NCI-H1417 treated with DMSO at 0.1 percent for 48 hours (cell line): Measurements from ENCODE around the gene CCDC187.

ENCODE experiments used
- DNase-seq: peaks from one replicate; lab custom pipeline; 2025; lab: John Stamatoyannopoulos, UW

Gene CCDC187

DNA sequence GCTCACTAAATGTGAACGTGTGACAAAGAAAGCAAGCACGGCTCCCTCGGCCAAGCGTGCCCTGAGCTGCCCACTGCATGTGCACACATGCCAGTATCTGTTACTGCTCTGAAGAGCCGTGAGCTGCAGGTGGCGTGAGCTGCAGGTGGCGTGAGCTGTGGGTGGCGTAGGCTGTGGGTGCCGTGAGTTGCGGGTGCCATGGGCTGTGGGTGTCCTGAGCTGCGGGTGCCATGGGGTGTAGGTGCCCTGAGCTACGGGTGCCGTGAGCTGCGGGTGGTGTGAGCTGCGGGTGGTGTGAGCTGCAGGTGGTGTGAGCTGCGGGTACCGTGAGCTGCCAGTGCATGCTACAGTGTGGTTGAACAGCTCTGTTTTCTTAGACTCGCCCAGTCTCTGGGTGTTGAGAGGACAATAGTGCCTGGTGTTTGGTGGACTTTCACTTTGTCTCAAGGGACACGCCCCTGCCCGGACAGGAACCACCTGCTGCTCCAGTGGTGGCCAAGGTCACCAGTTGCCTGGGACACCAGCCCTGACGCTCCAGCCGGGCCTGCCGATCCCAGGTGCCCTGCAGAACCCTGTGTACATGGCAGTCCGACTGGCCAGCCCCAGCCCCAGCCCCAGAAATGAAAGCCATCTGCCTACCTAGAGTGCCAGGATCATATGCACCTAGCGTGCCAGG lies 6.7 kb downstream of the CCDC187 start:
- no peak for DNase-seq

DNA sequence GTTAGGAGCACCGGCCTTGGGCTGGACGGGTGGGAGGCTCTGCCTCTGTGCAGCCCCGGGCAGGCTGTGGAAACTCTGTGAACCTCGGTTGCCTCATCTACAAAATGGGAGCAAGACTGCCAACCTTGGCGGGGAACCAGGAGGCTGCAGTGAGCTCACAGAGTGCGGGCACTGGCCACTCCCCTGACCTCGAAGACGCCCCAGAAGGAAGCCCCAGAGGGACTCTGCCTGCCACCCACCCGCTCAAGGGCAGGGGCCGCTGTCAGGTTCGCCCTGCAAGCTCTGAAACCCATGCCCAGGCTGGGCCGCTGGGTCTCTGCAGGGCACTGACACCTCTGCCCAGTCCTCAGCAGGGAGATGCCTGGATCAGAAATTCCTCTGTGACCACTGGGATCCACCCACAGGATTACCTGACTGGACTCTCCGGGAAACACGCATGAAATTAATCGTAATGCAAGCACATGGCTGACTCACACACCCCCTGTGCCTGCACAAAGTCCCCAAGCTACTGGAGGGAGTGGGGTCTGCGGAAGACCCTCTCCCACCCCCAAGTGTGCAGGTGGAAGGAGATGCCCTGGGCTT lies 7.4 kb downstream of the CCDC187 start:
- DNase-seq, result no peak

DNA sequence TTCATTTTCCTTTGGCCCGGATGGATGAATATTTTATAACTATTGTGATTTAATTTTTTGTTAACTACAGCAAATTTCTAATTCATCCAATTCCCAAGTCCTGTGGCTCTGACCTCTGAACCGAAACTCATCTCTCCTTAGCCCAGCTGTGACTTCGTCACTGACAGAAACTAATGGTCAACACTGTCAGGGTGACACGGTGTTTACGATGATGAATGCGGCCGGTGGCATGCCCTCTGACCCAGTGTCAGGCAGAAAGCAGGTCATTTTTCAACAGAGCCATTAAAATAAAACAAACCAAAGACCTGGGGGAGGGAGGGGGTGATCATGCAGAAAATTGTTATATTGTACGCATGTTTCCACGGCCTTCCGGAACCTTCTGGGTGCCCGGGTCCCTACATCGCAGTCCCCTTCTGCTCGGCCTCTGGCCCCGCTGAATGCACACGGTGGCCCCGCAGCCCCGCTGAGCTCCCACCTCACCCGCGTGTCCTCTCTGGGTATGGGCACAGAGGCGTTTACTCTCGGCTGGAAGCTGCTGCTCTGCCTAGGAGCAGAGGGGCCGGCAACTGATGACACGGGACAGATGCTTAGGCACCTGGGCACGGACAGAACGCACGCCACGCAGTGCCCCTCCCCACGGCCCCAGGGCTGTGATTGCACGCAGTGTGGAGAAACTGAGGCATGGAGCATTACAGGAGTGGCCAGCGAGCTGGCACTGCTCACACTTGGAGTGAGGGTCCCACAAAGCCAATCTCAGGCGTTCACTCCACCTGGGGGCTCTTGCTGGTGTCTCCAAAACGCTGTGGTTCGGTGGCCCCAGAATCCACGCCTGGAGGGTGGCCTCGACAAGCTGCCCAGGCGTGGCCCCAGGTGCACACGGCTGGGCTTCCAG lies 8.1 kb downstream of the CCDC187 start:
- no peak for DNase-seq

DNA sequence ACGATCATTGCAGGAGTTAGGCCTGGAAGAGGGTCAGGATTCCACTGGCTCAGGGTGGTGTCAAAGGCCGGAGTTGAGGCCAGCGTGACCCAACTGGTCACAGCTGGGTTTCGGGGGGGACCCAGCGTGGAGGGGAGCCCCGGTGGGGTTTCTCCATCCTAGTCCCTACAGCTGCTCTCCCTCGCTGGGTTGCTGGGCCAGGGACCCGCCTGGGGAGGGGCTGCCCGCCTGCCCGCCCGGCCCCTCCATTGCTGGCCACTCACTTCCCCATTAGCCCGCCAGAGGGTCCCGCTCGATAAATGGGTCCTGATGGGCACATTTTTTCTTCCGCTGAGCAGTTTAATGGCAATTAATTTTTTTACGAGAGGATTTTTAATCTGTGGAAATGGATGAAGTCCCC lies 8.8 kb downstream of the CCDC187 start:
- no peak for DNase-seq

DNA sequence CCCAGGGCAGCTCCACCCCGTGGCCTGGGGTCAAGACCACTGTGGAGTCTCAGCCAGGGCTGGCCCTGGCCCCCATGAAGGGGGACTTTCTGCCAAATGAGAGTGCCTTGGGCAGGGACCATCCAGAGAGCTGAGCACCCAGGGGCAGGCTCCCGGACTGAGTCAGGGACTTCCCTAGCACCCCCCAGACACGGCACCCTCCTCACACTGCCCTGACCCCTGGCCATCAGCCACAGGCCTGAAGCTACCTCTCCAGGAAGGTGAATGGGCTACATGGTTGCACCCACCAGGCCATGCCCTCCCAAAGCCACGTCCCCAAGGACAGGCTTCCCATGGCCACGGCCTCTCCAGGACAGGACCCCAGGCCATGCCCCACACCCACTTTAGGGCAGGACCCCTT lies 9.5 kb downstream of the CCDC187 start:
- DNase-seq, result no peak

DNA sequence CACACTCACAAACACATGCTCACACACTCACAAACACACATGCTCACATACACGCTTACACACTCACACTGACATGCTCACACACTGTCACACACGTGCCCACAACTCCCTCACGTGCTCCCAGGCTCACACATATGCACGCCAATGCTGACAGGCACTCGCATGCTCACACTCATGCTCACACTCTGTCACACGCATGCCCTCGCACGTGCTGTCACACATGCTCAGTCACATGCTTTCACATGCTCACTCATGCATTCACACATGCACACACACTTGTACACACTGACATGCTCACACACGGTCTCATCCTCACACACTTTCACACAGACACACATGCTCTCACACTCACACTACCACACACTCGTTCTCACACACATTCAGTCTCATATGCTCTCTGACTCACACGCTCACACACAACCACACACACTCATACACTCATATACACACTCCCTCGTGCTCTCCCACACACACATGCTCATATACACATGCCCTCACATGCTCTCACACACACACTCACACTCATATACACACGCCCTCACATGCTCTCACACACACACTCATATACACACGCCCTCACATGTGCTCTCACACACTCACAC lies 10.3 kb downstream of the CCDC187 start:
- DNase-seq, result no peak

DNA sequence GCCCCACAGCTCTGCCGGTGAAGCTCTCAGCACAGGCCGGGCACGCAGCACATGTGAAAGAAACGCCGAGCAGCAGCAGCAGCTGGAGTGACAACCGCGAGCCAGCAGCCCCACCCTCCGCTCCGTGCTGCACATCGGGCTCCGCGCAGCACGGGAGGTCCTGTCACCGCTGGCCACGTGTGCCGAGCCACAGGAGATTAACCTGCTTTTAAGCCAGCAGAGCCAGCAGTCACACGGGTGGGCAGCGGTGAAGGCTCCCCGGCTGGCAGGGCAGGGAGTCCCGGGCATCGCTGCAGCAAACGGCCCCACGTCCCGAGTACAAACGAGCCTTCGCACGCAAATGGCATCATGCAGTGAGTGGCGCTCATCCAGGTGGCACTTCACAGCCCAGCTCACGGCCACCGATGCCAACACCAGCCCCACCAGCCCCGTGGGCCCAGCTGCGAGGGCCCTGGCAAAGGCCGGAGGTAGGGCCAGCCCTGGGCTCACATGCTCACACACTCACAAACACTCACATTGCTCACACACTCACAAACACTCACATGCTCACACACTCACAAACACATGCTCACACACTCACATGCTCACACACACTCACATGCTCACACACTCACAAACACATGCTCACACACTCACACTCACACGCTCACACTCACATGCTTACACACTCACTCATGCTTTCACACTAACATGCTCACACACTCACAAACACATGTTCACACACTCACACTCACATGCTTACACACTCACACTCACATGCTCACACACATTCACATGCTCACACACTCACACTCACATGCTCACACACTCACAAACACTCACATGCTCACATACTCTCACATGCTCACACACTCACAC lies 11.1 kb downstream of the CCDC187 start:
- no peak for DNase-seq

DNA sequence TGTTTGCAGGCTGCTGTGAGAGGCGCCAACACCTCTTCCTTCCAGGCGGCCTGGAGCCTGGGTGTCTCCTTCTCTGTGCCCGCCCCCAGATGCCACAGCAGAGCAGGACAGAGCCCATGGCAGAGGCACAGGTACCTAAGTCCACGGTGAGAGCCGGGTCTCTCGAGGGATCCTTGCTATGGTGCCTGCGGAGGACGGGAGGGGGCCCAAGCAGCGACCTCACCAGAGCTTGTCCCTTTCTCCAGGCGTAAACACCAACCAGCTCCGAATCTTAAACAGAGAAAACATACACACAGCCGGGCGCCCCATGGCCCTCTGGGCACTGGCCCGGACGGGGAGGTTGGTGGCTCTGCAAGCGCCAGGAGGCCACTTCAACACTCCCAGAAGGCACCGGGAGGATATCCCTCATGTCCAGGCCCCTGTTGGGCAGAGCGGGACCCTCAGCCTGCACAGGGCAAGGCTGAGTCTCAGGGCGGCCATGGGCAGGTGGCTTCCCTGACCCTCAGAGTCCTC lies 11.8 kb downstream of the CCDC187 start:
- no peak for DNase-seq

DNA sequence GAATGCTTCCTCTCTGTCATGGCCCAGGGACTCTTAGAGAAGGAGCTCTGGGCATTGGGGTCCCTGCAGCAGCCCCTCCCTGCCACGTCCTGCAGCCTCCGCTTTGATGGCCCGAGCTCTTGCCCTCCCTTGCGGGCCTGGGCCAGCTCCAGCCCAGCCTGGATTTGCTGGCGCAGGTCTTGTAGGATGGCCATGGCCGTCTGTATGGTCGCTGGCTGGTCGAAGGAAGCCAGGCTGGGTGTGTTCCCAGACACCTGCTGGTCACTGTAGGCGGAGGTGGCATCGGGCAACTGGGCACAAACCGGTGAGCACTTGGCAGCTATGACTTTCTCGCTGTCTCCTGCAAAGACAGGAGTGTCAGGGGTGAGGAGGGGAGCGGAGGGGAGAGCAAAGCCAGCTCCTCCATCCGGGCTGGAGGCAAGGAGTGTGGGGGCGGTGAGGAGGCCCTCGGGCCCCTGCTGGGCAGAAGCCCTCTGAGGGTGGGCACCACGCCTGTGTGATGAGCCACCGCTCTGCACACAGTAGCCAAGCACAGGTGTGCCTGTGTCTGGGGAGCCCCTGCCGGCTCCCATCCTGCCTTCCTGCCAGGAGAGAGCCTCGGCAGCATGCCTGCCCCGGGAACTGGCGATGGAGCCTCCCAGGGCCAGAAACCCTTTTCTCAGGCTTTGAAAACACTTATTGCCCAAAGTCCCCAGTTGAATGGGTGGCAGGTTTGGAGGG lies 12.4 kb downstream of the CCDC187 start:
- DNase-seq, result no peak

DNA sequence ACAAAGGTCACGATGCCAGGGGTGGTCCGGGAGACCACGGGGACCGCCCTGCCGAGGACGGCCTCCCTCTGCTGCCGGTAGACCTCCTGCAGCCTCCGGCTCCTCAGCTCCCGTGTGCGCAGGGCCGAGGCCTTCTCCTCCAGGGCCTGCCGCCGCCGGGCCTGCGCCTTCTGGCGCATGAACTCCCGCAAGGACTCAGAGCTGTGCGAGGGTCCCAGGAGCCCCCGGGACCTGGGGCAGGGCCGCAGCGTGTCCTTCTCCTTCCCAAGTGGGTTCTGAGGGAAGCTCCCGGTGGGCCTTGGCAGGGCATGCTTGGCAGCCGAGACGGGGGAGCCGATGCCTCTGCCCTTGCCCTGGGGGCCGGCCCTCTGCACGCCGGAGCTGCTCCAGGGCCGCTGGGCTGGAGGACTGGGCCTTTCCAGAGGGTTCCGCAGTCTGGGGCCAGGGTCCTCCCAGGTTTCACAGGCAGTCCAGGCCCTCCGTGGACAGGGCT lies 13.3 kb downstream of the CCDC187 start:
- DNase-seq, result no peak

DNA sequence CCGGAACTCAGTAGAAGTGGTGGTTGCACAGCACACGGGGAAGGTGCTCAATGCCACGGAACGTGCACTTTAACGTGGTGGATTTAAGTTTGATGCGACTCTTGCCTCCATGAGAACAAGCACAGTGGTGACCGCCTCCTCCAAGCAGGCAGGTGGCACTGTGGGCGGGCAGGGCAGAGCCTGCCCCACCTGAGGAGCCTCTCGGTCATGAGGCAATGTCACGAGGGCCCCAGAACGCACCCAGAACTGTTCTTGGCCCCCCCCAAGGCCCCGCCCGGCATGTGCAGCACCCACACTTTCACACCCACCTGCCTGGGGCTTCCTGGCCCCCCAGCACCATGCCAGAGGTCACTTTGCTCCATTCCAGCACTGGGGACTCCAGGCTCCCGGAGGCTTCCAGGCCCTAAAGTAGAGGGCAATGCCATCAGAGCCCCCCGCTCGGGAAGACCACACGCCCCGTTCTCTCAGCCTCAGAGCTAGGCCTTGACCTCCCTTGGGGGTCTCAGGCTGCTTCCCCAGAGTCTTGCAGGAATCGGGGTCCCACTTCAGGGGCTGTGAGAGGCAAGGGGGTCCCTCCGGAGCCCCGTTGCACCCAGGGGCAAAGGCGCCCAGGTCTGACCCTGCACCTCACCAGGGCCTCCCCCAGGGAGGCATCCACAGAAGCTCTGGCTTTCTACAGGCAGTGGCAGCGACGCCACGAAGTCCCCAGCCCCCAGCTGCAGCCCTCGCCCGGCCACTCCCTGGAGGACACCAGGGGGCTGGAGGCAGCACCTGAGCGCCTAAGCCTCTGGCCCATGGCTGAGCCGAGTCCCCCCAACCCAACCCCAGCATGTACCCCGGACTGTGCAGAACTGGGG lies 14.0 kb downstream of the CCDC187 start:
- no peak for DNase-seq

DNA sequence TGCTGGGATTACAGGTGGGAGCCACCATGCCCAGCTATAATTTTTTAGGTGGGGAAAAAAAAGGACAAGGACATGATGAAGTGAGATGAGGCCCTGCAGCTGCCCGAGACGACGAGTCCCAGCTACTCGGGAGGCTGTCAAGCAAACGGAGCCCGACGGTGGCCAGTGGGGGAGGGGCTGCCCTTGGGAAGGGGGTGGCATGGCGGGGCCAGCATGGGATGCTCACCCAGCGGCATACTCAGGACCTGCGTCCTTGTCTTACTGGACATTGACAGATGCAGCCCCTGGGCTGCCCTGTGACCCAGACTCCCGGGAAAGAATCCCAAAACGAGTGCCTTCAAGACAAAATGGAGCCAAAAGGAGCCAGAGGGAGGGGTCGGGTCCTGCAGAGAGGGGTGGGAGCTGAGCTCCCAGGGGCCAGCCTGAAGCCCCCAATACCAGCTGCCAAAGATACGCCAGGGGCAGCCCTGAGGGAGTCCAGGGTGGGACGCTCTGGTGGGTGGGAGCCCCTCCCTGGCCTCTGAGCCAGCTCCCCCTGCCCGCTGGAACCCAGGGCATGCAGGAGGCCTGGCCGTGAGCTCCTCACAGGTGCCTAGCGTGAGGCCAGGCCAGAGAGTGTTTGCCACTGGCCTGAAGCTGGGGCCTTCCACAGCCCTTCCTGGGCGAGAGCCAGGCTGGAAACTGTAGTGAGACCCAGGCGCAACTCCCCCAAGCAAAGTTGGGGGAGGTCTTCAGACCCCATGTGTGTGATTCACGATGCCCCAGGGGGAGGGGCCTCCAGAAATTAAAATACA lies 15.7 kb downstream of the CCDC187 start:
- no peak for DNase-seq

DNA sequence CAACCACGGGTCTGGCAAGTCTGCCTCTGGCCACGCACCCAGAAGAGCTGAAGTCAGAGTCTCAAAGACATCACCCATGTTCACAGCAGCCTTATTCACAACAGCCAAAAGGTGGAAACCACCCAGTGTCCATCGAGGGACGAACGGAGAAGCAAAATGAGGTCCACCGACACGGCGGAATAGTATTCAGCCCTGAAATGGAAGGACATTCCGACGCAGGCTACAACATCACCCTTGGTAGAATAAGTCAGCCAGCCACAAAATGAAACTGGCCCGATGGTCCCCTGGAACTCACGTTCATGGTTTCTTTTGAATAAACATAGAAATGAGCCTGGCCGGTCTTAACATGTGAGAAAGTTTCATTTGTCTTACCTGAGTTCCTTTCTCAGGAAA lies 16.9 kb downstream of the CCDC187 start:
- DNase-seq, result no peak

DNA sequence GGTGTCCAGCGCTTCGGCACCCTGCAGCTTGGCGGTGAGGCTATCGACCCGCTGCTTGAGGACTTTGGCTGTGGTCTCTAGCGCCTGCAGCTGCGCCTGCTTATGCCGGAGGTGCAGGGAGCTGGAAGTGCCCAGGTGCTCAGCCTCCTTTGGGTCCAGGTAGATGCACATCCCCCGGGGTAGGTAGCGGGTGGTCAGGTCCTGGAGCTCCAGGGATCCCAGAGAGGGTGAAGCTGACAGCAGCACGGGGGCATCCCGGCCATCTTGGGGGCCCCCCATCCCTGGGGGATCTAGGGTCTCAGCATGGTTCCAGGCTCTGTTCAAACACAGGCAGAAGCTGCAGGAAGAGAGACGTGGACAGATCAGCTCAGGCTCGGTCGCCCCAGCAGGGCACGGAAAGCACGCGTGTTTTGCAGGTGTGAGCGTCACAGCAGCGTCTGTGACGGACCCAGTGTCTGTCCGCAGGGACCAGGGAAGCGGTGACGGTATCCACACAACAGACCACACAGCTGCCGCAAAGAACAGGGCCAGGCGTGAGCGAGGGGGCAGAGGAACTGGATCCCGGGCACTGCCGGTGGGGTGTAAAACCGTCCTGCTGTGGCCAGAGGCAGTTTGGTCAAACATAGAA lies 17.4 kb downstream of the CCDC187 start:
- DNase-seq, result no peak

DNA sequence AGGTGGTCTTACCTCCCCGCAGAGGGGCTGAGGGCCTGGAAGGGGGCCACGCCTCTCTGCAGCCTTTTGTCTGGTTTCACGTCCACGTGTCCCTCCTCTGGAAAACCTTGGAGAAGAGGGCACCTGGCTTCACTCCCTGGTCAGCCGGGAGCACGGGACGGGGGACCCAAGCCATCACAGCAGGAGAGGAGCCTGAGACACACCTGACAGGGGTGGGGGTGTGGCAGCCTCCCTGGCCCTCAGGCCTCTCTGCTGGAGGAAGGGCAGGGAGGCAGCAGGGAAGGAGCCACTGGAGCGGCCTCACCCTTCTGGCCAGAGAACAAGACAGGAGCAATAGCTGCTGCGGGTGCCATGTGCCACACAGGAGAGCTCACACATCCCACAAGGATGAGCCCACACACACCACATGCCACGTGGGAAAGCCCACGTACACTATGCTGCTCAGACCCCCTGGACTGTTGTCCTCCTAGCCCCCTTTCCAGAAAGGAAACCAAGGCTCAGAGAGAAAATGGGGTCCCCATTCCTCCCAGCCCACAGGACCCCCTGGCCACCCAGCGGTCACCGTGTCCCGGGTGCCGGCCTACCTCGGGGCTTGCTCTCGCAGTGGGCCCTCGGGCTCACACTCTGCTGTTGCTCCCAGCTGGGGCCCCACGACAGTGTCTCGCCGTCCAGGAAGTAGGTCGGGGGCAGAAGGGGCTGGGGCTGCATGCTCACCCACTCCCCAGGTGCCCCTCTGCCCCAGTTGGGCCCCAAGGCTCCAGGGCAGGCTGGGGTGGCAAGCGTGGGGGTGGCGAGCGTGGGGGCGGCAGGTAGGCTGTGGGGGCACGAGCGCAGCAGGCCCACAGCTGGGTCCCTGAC lies 18.2 kb downstream of the CCDC187 start:
- no peak for DNase-seq

DNA sequence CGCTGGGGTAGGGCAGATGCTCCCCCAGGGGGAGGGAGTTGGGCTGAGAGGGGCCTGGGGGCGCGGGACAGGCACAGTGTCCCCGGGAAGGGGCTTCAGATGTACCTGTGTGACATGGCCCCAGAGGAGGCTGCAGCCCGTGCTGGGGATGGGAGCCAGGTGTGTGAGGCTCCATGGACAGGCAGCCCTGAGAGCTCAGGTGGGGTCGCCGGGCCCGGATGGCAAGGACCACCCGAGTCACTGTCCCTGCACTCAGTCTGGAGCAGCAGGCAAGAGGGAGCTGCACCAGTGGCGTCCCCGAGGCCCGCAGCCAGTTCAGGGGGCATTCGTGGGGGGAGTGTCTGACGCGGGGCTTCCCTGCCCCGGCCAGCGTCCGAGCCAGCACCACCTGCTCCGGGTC lies 18.9 kb downstream of the CCDC187 start:
- no peak for DNase-seq

DNA sequence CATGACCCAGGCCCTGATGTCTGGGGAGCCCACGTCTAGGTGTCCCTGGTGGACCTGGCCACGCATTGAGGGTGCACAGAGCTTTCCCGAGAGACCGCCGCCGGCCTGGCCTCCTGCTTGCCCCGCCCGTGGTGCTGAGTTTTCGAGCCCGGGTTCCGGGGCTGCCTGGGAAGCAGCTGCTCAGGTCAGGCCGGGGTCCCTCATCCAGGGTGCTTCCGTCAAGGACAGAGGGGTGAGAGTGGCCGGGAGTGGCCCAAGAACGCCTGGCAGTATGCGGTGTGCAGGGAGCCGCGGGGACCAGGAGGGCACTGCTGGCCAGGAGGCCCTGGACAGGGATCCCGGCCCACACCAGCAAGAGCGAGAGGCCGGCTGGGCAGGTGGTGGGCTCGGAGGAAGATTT lies 19.6 kb downstream of the CCDC187 start:
- DNase-seq, result no peak
